ENCODE data around the gene ADH5.
"Not testable (repeated sequence)": the region's sequence is repeated elsewhere in the genome, so short reads cannot be mapped to it uniquely, and the experiment has no call there.

DNA sequence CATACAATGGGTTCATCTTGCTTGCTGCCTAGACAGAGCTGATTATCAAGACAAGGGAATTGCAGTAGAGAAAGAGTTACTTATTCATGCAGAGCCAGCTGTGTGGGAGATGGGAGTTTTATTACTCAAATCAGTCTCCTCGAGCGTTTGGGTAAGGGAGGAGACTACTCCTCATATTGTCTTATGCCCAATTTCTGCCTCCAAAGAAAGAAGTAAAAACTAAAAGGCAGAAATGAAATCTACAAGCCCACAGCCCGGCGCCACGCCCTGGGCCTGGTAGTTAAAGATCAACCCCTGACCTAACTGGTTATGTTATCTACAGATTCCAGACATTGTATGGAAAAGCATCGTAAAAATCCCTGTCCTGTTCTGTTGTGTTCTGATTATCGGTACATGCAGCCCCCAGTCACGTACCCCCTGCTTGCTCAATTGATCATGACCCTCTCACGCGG, 64.8 kb downstream of the ADH5 start:
- TF ChIP-seq BHLHE40 (IDR thresholded peaks at IDR 0.05; ENCODE audit: borderline replicate concordance); SUZ12 (IDR thresholded peaks at IDR 0.05); NFRKB (IDR thresholded peaks at IDR 0.05): not testable (repeated sequence)
